ENCODE results near the gene PGBD5. TPM values are rescaled to one million over a fixed set of nuclear protein-coding genes. Genes with fewer than 3 reads are reported as not detected.

PGBD5 gene
- total and polyA plus RNA-seq, 9 of the 15 experiments (the other 6 are each of a cell fraction or from before 2014, with no cell fraction given), result under 0.01 to 0.40 (median 0.10) TPM; not detected in 3

GRCh38 chr1:230268371-230269170 lies 157.6 kb downstream of the PGBD5 start (continued):
- TF ChIP-seq ZNF75A (CRISPR knock-in tag; IDR thresholded peaks at IDR 0.05), result no peak
- TF ChIP-seq RAD21 (CRISPR knock-in tag; conservative IDR thresholded peaks at IDR 0.05 in 1 of 2, IDR thresholded peaks at IDR 0.05 in 1 of 2), result peak; percentile 68 to 70
- no peak for TF ChIP-seq GABPB2 (CRISPR knock-in tag; conservative IDR thresholded peaks at IDR 0.05)
- no peak for TF ChIP-seq SMAD3 (CRISPR knock-in tag; conservative IDR thresholded peaks at IDR 0.05)
- no peak for TF ChIP-seq ZBTB11 (CRISPR knock-in tag; IDR thresholded peaks at IDR 0.05)
- peak; percentile 67 for TF ChIP-seq MAX (CRISPR knock-in tag; IDR thresholded peaks at IDR 0.05)
- TF ChIP-seq PRMT5 (CRISPR knock-in tag; IDR thresholded peaks at IDR 0.05), result no peak
- no peak for TF ChIP-seq RBM39 (optimal IDR thresholded peaks at IDR 0.05; ENCODE audit: low read depth, low read length)
- TF ChIP-seq PML (IDR thresholded peaks at IDR 0.05; ENCODE audit: low read length), result no peak
- TF ChIP-seq CBFB (CRISPR knock-in tag; IDR thresholded peaks at IDR 0.05), result no peak
- no peak for TF ChIP-seq ZNF197 (CRISPR knock-in tag; IDR thresholded peaks at IDR 0.05; ENCODE audit: low read depth)
- no peak for TF ChIP-seq FOXK1 (CRISPR knock-in tag; IDR thresholded peaks at IDR 0.05; ENCODE audit: borderline replicate concordance)
- peak; percentile 47; the same call in 1 of the 2 replicates for TF ChIP-seq REST (IDR thresholded peaks at IDR 0.05; ENCODE audit: borderline replicate concordance)
- TF ChIP-seq REST (CRISPR knock-in tag; IDR thresholded peaks at IDR 0.05; ENCODE audit: low read depth), result no peak
- TF ChIP-seq BRD9 (IDR thresholded peaks at IDR 0.05; ENCODE audit: low read depth, partially characterized antibody), result no peak

Measured in K562 (cell line).